Measurements from ENCODE around the gene CADPS2. TPM values are rescaled to one million over a fixed set of nuclear protein-coding genes. Genes with fewer than 3 reads are reported as not detected.

The CADPS2 gene
- total and polyA plus RNA-seq, 2 of the 4 experiments (the other 2 are of a cell fraction): 0.10 to 0.54 TPM

GRCh38 chr7:122789156-122789555, 97.1 kb downstream of the CADPS2 start:
- Histone ChIP-seq H3K27ac (ENCODE audit: insufficient read depth, low read length) (no peak overlapping the region), H4K8ac (ENCODE audit: low read depth in 2 of 2, low read length in 2 of 2) (no peak overlapping the region), H4K5ac (ENCODE audit: low read depth, low read length) (no peak overlapping the region), H4K91ac (ENCODE audit: insufficient read depth, low read depth, low read length) (no peak overlapping the region), H3K9me3 (ENCODE audit: control insufficient read depth, insufficient read depth, low read length) (peaks cover 4% of the 10 kb centered on the region; the same call in 1 of the 2 replicates), H2BK15ac (ENCODE audit: low read depth, low read length) (no peak overlapping the region), H3K9ac (ENCODE audit: low read depth, low read length) (no peak overlapping the region), H2BK20ac (ENCODE audit: low read depth, low read length) (no peak overlapping the region), H3K18ac (ENCODE audit: low read depth, low read length) (no peak overlapping the region), H3K4me3 (ENCODE audit: insufficient read depth, low read depth, low read length) (no peak overlapping the region), H3K27me3 (ENCODE audit: control insufficient read depth, insufficient read depth, low read length) (no peaks in the 10 kb centered on the region), H3K4ac (ENCODE audit: low read depth, low read length) (no peak overlapping the region), H2AK5ac (ENCODE audit: low read depth, low read length) (no peak overlapping the region), H3K79me1 (ENCODE audit: low read depth in 1 of 2, low read length in 2 of 2) (no peaks in the 10 kb centered on the region), H3K14ac (replicated peaks; ENCODE audit: low read depth, low read length) (no peak overlapping the region), H3K23ac (ENCODE audit: low read depth, low read length) (no peak overlapping the region), H3K9me1 (ENCODE audit: insufficient read depth, low read length) (no peaks in the 10 kb centered on the region), H3K4me1 (ENCODE audit: control insufficient read depth, insufficient read depth, low read length) (no peaks in the 10 kb centered on the region), H2BK120ac (ENCODE audit: low read depth, low read length) (no peak overlapping the region), H2AK9ac (replicated peaks; ENCODE audit: low read depth, low read length, poor library complexity) (no peak overlapping the region), H4K20me1 (ENCODE audit: insufficient read depth, low read length) (no peaks in the 10 kb centered on the region), H2AFZ (replicated peaks; ENCODE audit: low read length, poor library complexity) (no peak overlapping the region), H3K4me2 (ENCODE audit: low read depth, low read length) (no peak overlapping the region), H3K36me3 (ENCODE audit: control insufficient read depth, insufficient read depth, low read length) (no peaks in the 10 kb centered on the region), H3K56ac (ENCODE audit: extremely low read depth, insufficient read depth, low read length) (no peak overlapping the region), H2BK5ac (ENCODE audit: low read depth, low read length, poor library complexity, severe bottlenecking) (no peak overlapping the region)
- dilution Hi-C loops (cut with HindIII; ENCODE audit: low sequenced_read_pairs, unreplicated experiment): no loop called here
- ChIA-PET CTCF (no interaction called here), POLR2A (ENCODE audit: unreplicated experiment) (no interaction called here)
- in situ Hi-C loops (cut with MboI; ENCODE audit: low sequenced_read_pairs): no loop called here
- DNase-seq: no peak
- intact Hi-C loops (cut with micrococcal nuclease): no loop called here
- no peak for ATAC-seq (ENCODE audit: low read depth)
- no TSS peak for BruUV-seq (replicated peaks)
- no CpG with 5 or more reads among the region's 1 CpG for WGBS, 2 experiments (ENCODE audit: extremely low coverage in 2 of 2, insufficient read length in 1 of 2)
- TF ChIP-seq CEBPB (IDR thresholded peaks at IDR 0.05; ENCODE audit: low read depth, low read length) (no peak), CTCF (conservative IDR thresholded peaks at IDR 0.05; ENCODE audit: low read depth, low read length) (no peak), MAFK (IDR thresholded peaks at IDR 0.05; ENCODE audit: low read depth, low read length) (no peak), MXI1 (IDR thresholded peaks at IDR 0.05; ENCODE audit: borderline replicate concordance, low read depth, low read length) (no peak), ELK1 (IDR thresholded peaks at IDR 0.05; ENCODE audit: borderline replicate concordance, low read depth, low read length) (no peak), CHD1 (IDR thresholded peaks at IDR 0.05; ENCODE audit: low read depth, low read length) (no peak), USF2 (IDR thresholded peaks at IDR 0.05; ENCODE audit: low read depth, low read length) (no peak), FOS (IDR thresholded peaks at IDR 0.05; ENCODE audit: low read depth, low read length) (no peak)
